Osteoblast (primary cell): ENCODE data around the gene RNASEH2A. TPM values are rescaled to one million over a fixed set of nuclear protein-coding genes. Genes with fewer than 3 reads are reported as not detected.

ENCODE experiments used
- DNase-seq: peaks from one replicate; pipeline ENCODE4 v3.0.0; 2011; ENCODE audit warnings: low spot score, mixed read lengths; ENCODE audit not compliant: insufficient read length; ENCODE audit errors: missing footprints
- H2AFZ ChIP-seq: 2 replicates; pipeline ENCODE4 v1.6.0; 2011; ENCODE audit warnings: mild to moderate bottlenecking, low read length
- H3K27ac ChIP-seq: 2 replicates; pipeline ENCODE4 v1.5.1; 2011; ENCODE audit warnings: mild to moderate bottlenecking, low read depth, low read length, moderate library complexity
- H3K27me3 ChIP-seq: 2 replicates; pipeline ENCODE4 v1.6.0; 2012; ENCODE audit warnings: mild to moderate bottlenecking, control low read depth, inconsistent platforms, low read length, moderate library complexity; ENCODE audit not compliant: insufficient read depth
- H3K36me3 ChIP-seq: 2 replicates; pipeline ENCODE4 v1.5.1; 2011; ENCODE audit warnings: mild to moderate bottlenecking, low read length, control low read depth, moderate library complexity; ENCODE audit not compliant: insufficient read depth
- H3K4me1 ChIP-seq: 2 replicates; pipeline ENCODE4 v1.5.1; 2011; ENCODE audit warnings: mild to moderate bottlenecking, low read length, control low read depth, moderate library complexity; ENCODE audit not compliant: insufficient read depth
- H3K4me2 ChIP-seq: 2 replicates; pipeline ENCODE4 v1.6.0; 2011; ENCODE audit warnings: mild to moderate bottlenecking, low read length; ENCODE audit not compliant: insufficient read depth
- H3K4me3 ChIP-seq: fragments of 200-600 bp; sonication (generic); 3 replicates; pipeline ENCODE4 v1.5.1; 2012; ENCODE audit warnings: mild to moderate bottlenecking, low read length, inconsistent platforms; ENCODE audit not compliant: insufficient read depth
- H3K79me2 ChIP-seq: 2 replicates; pipeline ENCODE4 v1.6.0; 2012; ENCODE audit warnings: mild to moderate bottlenecking, low read length, control low read depth, inconsistent platforms; ENCODE audit not compliant: insufficient read depth
- H3K9me3 ChIP-seq: 2 replicates; pipeline ENCODE4 v1.5.1; 2011; ENCODE audit warnings: low read depth, low read length, control low read depth
- H4K20me1 ChIP-seq: 2 replicates; pipeline ENCODE4 v1.6.0; 2012; ENCODE audit warnings: mild to moderate bottlenecking, low read length, control low read depth; ENCODE audit not compliant: insufficient read depth
- total RNA-seq: library from RNA; depleted of rRNA; stranded (reverse); fragments of >200 nt; gene quantifications from 2 replicates; pipeline ENCODE4 v1.2.3, GENCODE V29; 2012
- TF ChIP-seq, protein P1 (sequence below): IDR thresholded peaks from 2 replicates; pipeline ENCODE4 v1.5.1; 2011; ENCODE audit warnings: mild to moderate bottlenecking, low read depth, low read length, moderate library complexity; ENCODE audit errors: extremely low read depth

RNASEH2A gene
- total RNA-seq, 1 donor: 7.6 TPM

DNA sequence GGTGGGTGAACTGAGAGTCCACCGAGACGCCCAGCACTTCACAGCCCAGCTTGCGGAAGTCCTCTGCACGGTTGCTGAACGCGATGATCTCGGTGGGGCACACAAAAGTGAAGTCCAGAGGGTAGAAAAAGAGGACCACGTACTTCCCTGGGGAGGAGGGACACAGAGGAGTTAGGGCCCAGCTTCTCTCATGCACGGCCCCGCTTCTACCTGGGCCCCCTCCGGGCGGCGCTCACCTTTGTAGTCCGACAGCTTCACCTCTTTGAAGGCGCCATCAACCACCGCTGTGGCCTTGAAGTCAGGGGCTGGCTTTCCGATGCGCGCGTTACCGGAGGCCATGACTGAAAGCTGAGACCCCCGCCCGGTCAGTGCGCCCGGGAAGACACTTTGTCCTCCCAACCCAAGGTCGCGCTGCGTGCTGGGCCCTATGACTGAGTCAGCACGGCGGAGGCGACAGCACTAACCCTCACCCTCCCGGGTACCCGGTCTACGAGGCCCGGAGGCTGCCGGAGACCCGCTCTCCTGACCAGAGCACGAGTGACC lies 5.4 kb upstream of the RNASEH2A start:
- DNase-seq: no peak
- Histone ChIP-seq H3K79me2 (peaks cover 11% of the 10 kb centered on the region), H3K4me2 (peak overlapping the region; percentile 95), H3K27ac (peak overlapping the region; percentile 66), H3K36me3 (peaks cover 8% of the 10 kb centered on the region), H2AFZ (peak overlapping the region; percentile 94), H4K20me1 (peaks cover 3% of the 10 kb centered on the region), H3K4me3 (peak overlapping the region; percentile 94), H3K4me1 (peaks cover 15% of the 10 kb centered on the region), H3K9me3 (no peaks in the 10 kb centered on the region), H3K27me3 (no peaks in the 10 kb centered on the region)
- TF ChIP-seq, protein P1, sequence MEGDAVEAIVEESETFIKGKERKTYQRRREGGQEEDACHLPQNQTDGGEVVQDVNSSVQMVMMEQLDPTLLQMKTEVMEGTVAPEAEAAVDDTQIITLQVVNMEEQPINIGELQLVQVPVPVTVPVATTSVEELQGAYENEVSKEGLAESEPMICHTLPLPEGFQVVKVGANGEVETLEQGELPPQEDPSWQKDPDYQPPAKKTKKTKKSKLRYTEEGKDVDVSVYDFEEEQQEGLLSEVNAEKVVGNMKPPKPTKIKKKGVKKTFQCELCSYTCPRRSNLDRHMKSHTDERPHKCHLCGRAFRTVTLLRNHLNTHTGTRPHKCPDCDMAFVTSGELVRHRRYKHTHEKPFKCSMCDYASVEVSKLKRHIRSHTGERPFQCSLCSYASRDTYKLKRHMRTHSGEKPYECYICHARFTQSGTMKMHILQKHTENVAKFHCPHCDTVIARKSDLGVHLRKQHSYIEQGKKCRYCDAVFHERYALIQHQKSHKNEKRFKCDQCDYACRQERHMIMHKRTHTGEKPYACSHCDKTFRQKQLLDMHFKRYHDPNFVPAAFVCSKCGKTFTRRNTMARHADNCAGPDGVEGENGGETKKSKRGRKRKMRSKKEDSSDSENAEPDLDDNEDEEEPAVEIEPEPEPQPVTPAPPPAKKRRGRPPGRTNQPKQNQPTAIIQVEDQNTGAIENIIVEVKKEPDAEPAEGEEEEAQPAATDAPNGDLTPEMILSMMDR: no peak

- H3K79me2 ChIP-seq: peaks cover 13% of the 10 kb centered on the region
- H3K9me3 ChIP-seq: no peaks in the 10 kb centered on the region
- peak within 1 kb of the TSS; percentile 95 for H3K4me2 ChIP-seq
- H3K27ac ChIP-seq: peak within 1 kb of the TSS; percentile 66
- H4K20me1 ChIP-seq: peaks cover 3% of the 10 kb centered on the region
- H3K36me3 ChIP-seq: peaks cover 8% of the 10 kb centered on the region
- H3K4me1 ChIP-seq: peaks cover 17% of the 10 kb centered on the region
- peak within 1 kb of the TSS; percentile 94 for H3K4me3 ChIP-seq
- peak; percentile 96 for DNase-seq
- TF ChIP-seq, protein P1: no peak
- H2AFZ ChIP-seq: peak within 1 kb of the TSS; percentile 94
- no peaks in the 10 kb centered on the region for H3K27me3 ChIP-seq
Observed at GRCh38 chr19:12801466-12802266, 4.7 kb upstream of the RNASEH2A start, which contains the start of the genes PRDX2 and THSD8. PRDX2 (minus strand) TSS chr19:12801800; CDS start chr19:12801261, 539 bp downstream. THSD8 (plus strand) TSS chr19:12802069; CDS start chr19:12802072, 3 bp downstream.

DNA sequence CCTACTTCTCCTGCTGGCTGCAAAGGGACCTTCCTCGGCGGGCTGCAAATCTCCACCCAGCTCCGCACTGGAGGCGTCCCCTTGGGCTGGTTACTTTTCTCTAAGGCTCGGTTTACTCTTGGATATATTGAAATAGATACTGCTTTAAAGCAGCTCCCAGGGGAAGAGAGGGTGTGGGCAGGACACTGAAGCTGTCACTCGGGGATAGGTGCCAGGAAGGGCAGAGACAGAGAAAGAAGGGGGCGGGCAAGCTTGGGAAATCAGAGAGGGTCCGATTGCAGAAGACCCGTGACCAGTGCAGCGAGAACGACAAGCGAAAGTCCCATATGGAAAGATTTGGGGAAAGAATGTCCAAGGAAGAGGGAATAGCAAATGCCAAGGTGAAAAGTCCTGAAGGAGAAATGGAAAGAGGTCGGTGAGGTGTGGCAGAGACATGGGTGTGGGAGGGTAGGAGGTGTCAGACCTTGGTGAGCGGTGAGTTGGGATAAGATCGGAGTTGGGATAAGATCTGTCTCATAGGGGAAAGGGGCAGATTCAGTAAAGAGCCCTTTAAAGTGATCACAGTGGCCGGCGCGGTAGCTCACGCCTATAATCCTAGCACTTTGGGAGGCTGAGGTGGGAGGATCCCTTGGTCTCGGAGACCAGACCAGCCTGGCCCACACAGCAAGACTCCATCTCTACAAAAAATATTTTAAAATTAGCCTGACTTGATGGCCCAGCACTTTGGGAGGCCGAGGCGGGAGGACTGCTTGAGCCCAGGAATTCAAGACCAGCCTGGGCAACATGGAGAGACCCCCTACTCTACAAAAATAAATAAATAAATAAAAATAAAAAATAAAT lies 3.9 kb upstream of the RNASEH2A start:
- H2AFZ ChIP-seq: peak overlapping the region; percentile 94
- H3K27me3 ChIP-seq: no peaks in the 10 kb centered on the region
- H3K4me2 ChIP-seq: peak overlapping the region; percentile 95
- DNase-seq: peak; percentile 94
- H3K79me2 ChIP-seq: peaks cover 20% of the 10 kb centered on the region
- peaks cover 8% of the 10 kb centered on the region for H3K36me3 ChIP-seq
- H3K27ac ChIP-seq: no peak overlapping the region
- H4K20me1 ChIP-seq: peaks cover 3% of the 10 kb centered on the region
- H3K4me3 ChIP-seq: peak overlapping the region; percentile 94
- peaks cover 24% of the 10 kb centered on the region for H3K4me1 ChIP-seq
- no peaks in the 10 kb centered on the region for H3K9me3 ChIP-seq
- TF ChIP-seq, protein P1: no peak
